Stimulated activated memory B cell treated with anti-CD40 and anti-IgM and Interleukin-4, amounts not matched to agents 10 μg/mL and 1 μg/mL and 100 μg/mL, for 72 hours (primary cell): ENCODE results near the gene AHCY.
"Not testable (repeated sequence)": the region's sequence is repeated elsewhere in the genome, so short reads cannot be mapped to it uniquely, and the experiment has no call there.

Source experiments
- ATAC-seq: fragments of 150-1000 bp; cut with Tn5 transposase; 2 replicates; pipeline ENCODE4 v1.10.0; 2021
- H3K27ac Mint-ChIP-seq: one replicate; pipeline ENCODE4 v1.8.0; 2022; ENCODE audit warnings: mild to moderate bottlenecking, mixed read lengths
- H3K27me3 Mint-ChIP-seq: one replicate; pipeline ENCODE4 v1.8.0; 2022; ENCODE audit warnings: mixed read lengths
- H3K36me3 Mint-ChIP-seq: one replicate; pipeline ENCODE4 v1.8.0; 2022; ENCODE audit warnings: mixed read lengths
- H3K4me1 Mint-ChIP-seq: one replicate; pipeline ENCODE4 v1.8.0; 2022; ENCODE audit warnings: mixed read lengths
- H3K4me3 Mint-ChIP-seq: one replicate; pipeline ENCODE4 v1.8.0; 2022; ENCODE audit warnings: mild to moderate bottlenecking, moderate library complexity, mixed read lengths
- H3K9me3 Mint-ChIP-seq: one replicate; pipeline ENCODE4 v1.8.0; 2022; ENCODE audit warnings: mixed read lengths

Gene AHCY

DNA sequence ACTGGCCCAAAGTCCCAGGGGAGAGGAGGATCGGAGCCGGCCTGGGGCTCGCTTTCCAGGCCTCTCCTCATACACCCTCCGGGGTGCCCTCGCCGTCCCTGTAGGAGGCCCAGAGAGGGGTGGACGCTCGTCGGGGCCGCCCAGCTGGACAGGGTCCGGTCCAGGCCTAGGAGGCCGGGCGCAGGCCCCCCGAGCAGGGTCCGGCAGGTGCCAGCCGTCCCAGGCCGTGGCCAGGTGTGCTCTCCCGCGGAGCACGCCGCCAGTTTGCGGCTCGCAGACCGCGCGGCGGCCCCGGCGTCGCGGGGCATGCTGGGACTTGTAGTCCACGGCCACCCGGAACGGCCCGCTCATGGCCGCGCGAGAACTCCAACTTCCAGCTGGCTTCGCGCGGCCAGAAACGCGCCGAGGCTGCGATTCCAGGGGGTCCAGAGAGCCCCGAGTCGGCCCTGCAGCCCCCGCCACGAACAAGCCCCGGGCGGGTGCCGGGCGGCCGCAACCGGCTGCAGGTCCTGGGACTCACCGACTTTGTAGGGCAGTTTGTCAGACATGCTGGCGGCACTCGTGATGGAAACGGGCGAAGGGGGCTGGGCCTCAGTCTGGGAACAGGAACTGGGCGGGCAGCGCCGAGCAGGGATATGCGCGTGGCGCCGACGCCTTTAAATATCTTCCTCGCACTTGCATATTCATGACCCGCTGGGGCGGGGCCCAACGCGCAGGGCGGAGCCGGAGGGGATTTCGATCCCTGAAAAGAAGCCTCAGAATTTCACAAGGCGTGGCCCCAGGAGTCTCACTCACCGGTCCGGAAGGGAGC lies at the start of gene AHCY:
Gene AHCY, minus strand, starts transcription at position 633 of the 811 bp plus-strand sequence. Its CDS starts 85 bp downstream, at position 548.
- Mint-ChIP-seq H3K4me1 (peaks cover 15% of the 10 kb centered on the region), H3K27me3 (no peaks in the 10 kb centered on the region), H3K36me3 (no peaks in the 10 kb centered on the region), H3K27ac (peak within 1 kb of the TSS; percentile 78), H3K9me3 (no peaks in the 10 kb centered on the region), H3K4me3 (peak within 1 kb of the TSS; percentile 74)
- ATAC-seq: peak; percentile 98

DNA sequence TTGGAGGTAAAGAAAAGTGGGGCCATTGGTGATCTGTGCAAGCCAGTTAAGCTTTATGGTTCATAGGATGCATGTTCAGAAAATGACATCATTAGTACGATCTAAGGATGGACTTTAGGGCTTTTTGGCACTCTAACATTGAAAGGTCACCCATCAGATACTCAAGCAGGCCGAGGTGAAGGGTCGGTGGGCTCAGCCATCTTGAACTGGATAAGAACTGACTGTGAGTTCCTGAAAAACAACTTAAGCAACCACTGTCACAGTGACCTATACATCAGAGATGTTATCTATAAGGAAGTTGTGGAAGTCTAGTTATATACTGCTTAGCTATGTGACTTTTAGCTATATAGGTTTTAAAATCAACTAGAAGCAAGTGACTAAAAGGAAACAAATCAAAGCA lies 46.9 kb upstream of the AHCY start:
- no peak overlapping the region for H3K4me3 Mint-ChIP-seq
- no peaks in the 10 kb centered on the region for H3K9me3 Mint-ChIP-seq
- H3K27me3 Mint-ChIP-seq: no peaks in the 10 kb centered on the region
- no peak for ATAC-seq
- no peaks in the 10 kb centered on the region for H3K36me3 Mint-ChIP-seq
- no peaks in the 10 kb centered on the region for H3K4me1 Mint-ChIP-seq
- H3K27ac Mint-ChIP-seq: no peak overlapping the region

DNA sequence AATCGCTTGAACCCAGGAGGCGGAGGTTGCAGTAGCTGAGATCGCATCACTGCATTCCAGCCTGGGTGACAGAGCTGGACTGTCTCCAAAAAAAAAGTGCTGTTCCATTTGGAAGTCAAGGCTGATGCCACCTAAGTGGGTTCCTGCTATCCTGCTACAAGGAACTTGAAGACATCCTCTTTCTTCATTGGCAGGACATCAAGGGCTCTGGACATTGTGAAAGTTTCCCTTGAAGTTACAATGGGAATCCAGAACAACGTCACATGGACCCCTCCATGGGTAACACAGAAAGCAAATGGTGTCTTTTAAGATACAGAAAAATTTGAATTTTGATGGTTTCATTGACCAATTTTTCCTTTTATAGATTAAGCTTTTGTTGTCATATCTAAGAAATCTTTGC lies 44.4 kb upstream of the AHCY start:
- Mint-ChIP-seq H3K27me3 (no peaks in the 10 kb centered on the region), H3K4me1 (no peaks in the 10 kb centered on the region), H3K4me3 (no peak overlapping the region), H3K9me3 (no peaks in the 10 kb centered on the region), H3K36me3 (no peaks in the 10 kb centered on the region), H3K27ac (no peak overlapping the region)
- no peak for ATAC-seq

DNA sequence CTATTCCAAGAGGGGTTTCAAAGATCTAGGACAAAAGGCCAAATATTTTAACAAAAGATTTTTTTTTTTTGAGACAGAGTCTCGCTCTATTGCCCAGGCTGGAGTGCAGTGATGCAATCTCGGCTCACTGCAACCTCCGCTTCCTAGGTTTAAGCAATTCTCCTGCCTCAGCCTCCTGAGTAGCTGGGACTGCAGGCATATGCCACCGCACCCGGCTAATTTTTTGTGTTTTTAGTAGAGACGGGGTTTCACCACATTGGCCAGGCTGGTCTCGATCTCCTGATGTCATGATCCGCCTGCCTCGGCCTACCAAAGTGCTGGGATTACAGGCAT lies 43.3 kb upstream of the AHCY start:
- H3K4me3 Mint-ChIP-seq, H3K4me1 Mint-ChIP-seq, ATAC-seq: not testable (repeated sequence)

DNA sequence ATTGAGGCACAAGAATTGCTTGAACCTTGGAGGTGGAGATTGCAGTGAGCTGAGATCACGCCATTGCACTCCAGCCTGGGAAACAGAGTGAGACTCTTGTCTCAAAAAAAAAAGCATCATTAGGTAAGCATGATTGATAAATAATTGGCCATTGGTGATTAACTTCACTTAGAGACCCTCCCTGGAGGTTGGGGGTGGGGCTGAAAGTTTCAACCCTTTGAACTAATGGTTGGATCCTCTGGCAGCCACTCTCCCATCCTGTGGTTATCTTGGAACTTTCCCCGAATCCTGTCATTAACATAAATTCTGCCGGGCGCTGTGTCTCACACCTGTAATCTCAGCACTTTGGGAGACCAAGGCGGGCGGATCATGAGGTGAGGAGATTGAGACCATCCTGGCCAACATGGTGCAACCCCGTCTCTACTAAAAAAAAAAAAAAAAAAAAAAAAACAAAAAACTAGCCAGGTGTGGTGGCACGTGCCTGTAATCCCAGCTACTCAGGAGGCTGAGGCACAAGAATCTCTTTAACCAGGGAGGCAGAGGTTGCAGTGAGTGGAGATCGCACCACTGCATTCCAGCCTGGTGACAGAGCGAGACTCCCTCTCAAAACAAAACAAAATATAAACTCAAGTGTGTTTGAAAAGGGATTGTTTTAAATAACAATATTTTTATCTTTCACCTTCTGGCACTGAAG lies 42.8 kb upstream of the AHCY start:
- H3K27me3 Mint-ChIP-seq, H3K4me1 Mint-ChIP-seq: not testable (repeated sequence)

More for the DNA sequence above, 43.3 kb upstream of the AHCY start:
- H3K36me3 Mint-ChIP-seq, H3K9me3 Mint-ChIP-seq, H3K27ac Mint-ChIP-seq, H3K27me3 Mint-ChIP-seq: not testable (repeated sequence)

DNA sequence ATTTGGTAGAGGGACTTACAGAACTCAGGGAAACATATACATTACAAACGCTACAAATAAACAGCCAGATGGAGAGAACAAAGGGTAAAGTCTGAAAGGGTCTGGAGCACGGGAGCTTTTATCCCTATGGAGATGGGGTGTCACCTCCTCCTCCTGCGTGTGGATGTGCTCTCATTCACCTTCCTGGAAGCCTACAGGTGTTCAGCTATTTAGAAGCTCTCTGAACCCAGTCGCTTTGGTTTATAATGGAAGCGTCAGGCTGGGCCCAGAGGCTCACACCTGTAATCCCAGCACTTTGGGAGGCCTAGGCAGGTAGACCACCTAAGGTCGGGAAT lies 42.2 kb upstream of the AHCY start:
- Mint-ChIP-seq H3K4me1 (no peaks in the 10 kb centered on the region), H3K36me3 (no peaks in the 10 kb centered on the region), H3K27me3 (no peaks in the 10 kb centered on the region), H3K9me3 (no peaks in the 10 kb centered on the region), H3K27ac (no peak overlapping the region), H3K4me3 (no peak overlapping the region)
- no peak for ATAC-seq

More for the DNA sequence above, 42.8 kb upstream of the AHCY start:
- not testable (repeated sequence) for H3K9me3 Mint-ChIP-seq, H3K27ac Mint-ChIP-seq, H3K4me3 Mint-ChIP-seq, ATAC-seq, H3K36me3 Mint-ChIP-seq

DNA sequence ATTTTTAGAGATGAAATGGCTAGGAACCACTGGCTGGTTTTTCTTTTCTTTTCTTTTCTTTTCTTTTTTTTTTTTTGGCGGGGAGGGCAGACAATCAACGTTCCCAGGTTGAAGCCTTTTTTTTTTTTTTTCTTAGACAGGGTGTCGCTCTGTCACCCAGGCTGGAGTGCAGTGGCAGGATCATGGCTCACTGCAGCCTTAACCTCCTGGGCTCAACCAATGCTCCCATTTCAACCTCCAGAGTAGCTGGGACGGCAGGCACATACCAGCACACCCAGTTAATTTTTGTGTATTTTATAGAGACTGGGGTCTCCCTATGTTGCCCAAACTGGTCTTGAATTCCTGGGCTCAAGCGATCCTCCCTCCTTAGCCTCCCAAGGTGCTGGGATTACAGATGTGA lies 41.1 kb upstream of the AHCY start:
- H3K36me3 Mint-ChIP-seq: no peaks in the 10 kb centered on the region
- peaks cover 10% of the 10 kb centered on the region for H3K4me1 Mint-ChIP-seq
- H3K27me3 Mint-ChIP-seq: no peaks in the 10 kb centered on the region
- peak overlapping the region; percentile 18 for H3K27ac Mint-ChIP-seq
- no peak for ATAC-seq
- no peak overlapping the region for H3K4me3 Mint-ChIP-seq
- no peaks in the 10 kb centered on the region for H3K9me3 Mint-ChIP-seq

DNA sequence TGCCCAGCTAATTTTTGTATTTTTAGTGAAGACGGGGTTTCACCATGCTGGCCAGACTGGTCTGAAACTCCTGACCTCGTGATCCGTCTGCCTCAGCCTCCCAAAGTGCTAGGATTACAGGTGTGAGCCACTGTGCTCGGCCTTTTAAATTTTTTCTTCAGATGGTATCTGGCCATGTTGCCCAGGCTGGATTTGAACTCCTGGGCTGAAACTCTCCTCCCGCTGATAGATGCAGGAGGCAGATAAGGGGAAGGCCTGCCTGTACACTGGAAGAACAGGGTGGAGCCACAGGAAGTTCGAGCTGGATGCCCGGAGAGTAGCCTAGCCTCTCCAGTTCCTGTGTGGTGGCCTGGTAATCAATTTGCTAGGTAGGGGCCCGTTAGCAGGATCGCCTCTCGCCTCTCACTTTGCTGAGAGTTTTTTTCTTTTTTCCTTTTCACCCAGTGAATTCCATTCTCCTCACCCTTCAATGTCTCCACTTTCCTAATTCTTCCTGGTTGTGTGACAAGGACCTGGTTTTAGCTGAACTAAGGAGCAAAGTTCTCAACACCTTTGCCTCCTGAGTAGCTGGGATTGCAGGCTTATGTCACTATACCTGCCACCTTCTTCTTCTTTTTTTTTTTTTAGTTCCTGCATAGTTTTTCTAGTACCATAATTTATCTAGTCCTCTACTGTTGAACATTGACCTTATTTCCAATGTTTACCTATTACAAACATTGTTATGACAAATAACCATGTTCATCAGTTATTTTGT lies 40.5 kb upstream of the AHCY start:
- no peak for ATAC-seq
- Mint-ChIP-seq H3K27ac (peak overlapping the region; percentile 18), H3K4me1 (peaks cover 10% of the 10 kb centered on the region), H3K4me3 (no peak overlapping the region), H3K36me3 (no peaks in the 10 kb centered on the region), H3K9me3 (no peaks in the 10 kb centered on the region), H3K27me3 (no peaks in the 10 kb centered on the region)

DNA sequence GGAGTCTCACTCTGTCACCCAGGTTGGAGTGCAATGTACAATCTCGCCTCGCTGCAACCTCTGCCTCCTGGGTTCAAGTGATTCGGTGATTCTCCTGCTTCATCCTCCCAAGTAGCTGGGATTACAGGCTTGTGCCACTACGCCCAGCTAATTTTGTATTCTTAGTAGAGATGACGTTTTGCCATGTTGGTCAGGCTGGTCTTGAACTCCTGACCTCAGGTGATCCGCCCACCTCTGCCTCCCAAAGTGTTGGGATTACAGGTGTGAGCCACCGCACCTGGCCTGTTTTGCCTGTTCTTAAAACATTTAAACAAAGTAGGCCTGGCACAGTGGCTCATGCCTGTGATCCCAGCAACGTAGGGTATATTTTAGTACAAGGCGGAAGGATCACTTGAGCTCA lies 38.0 kb upstream of the AHCY start:
- not testable (repeated sequence) for H3K27ac Mint-ChIP-seq, ATAC-seq, H3K27me3 Mint-ChIP-seq, H3K36me3 Mint-ChIP-seq, H3K4me3 Mint-ChIP-seq, H3K9me3 Mint-ChIP-seq
- H3K4me1 Mint-ChIP-seq: peaks cover 22% of the 10 kb centered on the region

DNA sequence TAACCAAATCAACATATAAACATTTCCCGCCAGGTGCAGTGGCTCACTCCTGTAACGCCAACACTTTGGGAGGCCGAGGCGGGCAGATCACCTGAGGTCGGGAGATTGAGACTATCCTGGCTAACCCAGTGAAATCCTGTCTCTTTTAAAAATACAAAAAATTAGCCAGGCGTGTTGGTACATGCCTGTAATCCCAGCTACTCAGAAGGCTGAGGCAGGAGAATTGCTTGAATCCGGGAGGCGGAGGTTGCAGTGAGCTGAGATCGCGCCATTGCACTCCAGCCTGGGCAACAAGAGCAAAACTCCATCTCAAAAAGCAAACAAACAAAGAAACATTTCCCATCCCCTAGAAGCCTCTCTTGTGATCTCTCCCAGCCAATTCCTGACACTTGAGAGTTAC lies 37.6 kb upstream of the AHCY start:
- not testable (repeated sequence) for ATAC-seq, H3K36me3 Mint-ChIP-seq, H3K27ac Mint-ChIP-seq, H3K27me3 Mint-ChIP-seq, H3K9me3 Mint-ChIP-seq, H3K4me3 Mint-ChIP-seq
- H3K4me1 Mint-ChIP-seq: peaks cover 22% of the 10 kb centered on the region

DNA sequence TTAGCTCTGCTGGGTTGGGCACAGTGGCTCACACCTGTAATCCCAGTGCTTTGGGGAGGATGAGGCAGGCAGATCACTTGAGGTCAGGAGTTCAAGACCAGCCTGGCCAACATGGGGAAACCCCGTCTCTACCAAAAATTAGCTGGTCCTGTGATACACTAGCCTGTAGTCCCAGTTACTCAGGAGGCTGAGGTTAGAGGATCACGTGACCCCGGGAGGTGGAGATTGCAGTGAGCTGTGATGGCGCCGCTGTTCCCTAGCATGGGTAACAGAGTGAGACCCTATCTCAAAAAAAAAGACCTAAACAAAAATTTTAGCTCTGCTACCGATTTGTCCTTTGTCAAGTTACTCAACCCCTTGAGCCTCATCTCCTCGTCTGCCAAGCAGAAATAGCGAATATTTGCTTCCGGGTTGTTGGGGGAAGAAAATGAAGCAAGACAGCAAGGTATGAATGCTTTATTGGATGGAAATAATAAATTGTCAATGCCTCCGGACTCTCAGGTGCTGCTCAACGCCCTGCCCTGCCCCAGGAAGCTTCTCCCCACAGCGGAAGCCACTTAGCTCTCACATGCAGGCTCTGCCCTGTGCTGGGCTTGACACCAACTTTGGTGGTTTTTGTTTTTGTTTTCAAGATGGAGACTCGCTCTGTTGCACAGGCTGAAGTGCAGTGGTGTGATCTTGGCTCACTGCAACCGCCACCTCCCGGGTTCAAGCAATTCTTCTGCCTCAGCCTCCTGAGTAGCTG lies 35.0 kb upstream of the AHCY start:
- H3K36me3 Mint-ChIP-seq: no peaks in the 10 kb centered on the region
- H3K9me3 Mint-ChIP-seq: no peaks in the 10 kb centered on the region
- H3K27ac Mint-ChIP-seq: peak overlapping the region; percentile 86
- peak overlapping the region; percentile 78 for H3K4me3 Mint-ChIP-seq
- peak; percentile 86 for ATAC-seq
- no peaks in the 10 kb centered on the region for H3K27me3 Mint-ChIP-seq
- peaks cover 28% of the 10 kb centered on the region for H3K4me1 Mint-ChIP-seq

DNA sequence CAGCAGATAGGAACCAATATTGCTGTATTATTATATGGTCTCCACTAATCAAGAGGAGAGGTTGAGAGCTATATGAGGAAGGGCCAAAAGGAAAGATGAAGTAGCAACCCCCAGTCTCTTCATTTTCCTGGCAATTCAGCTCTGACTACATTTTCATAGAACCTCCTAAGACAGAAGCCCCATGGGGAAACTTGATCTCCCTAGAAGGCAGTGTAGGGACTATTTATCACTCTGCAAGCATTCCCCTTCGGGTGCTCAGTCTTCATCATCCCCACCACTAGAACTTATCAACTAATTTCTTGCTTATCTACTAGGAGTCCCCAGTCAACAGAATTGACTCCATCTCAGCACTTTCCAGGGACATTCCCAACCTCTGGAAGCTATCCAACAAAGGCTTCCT lies 34.4 kb upstream of the AHCY start:
- Mint-ChIP-seq H3K27ac (peak overlapping the region; percentile 86), H3K27me3 (no peaks in the 10 kb centered on the region), H3K4me1 (peaks cover 28% of the 10 kb centered on the region), H3K36me3 (no peaks in the 10 kb centered on the region), H3K4me3 (peak overlapping the region; percentile 78), H3K9me3 (no peaks in the 10 kb centered on the region)
- ATAC-seq: no peak

DNA sequence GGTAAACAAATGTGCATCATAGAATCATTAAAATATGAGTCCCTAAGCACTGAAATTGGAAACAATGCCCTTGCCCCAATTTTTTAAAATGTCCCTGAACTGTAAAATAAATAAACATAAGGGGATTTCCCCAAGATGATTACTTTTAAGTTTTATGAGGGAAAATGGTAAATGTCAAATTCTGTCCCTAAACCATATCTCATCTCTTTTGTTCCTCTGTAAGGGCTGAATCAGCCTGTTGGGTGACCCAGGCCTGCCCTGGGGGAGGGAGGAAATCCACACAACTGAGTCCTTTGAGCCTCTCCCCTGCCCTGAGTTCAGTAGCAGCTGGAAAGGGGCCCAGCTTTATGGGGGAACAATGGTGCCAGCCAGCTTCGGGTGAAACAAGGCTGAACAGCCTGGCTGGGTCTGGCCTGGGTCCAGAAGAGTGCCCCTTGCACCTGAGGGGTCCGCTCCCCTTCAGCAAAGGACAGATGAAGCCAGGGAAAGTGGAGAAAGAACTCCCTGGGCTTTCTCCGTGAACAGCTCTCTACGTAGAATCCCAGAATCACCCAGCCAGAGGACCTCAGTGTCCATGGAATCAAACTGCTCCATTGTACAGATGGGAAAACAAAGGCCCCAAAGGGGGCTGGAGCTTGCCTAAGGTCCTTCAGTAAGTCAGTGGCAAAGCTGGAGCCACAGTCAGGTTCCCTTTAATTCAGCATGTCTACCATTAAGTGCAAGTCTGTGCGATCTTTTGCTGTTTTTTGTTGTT lies 31.7 kb upstream of the AHCY start:
- Mint-ChIP-seq H3K9me3 (no peaks in the 10 kb centered on the region), H3K4me3 (no peak overlapping the region), H3K27me3 (no peaks in the 10 kb centered on the region), H3K4me1 (peaks cover 23% of the 10 kb centered on the region), H3K27ac (peak overlapping the region; percentile 22), H3K36me3 (no peaks in the 10 kb centered on the region)
- ATAC-seq: no peak

DNA sequence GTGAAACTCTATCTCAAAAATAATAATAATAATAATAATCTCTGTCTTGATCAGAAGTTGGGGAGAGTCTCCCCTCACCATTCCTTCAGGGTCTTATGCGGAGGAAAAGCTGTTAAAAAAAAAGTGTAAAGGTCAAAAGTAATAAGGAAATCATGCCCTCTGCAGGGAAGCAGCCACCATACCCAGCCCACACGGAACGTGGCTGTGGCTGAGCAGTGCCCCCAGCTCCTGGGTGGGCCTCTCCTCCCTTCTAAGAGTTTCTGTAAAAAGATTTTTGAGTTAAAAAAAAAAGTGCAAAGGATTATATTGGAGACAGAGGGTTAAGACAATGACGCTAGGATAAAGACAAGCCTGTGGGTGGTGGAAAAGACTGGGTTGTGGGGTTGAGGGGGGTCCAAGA lies 30.6 kb upstream of the AHCY start:
- Mint-ChIP-seq H3K4me1 (peaks cover 18% of the 10 kb centered on the region), H3K36me3 (no peaks in the 10 kb centered on the region)

More for the DNA sequence above, 30.6 kb upstream of the AHCY start:
- H3K27ac Mint-ChIP-seq: peak overlapping the region; percentile 22
- H3K27me3 Mint-ChIP-seq: no peaks in the 10 kb centered on the region
- H3K4me3 Mint-ChIP-seq: no peak overlapping the region
- H3K9me3 Mint-ChIP-seq: no peaks in the 10 kb centered on the region
- no peak for ATAC-seq
